Loucy (cell line): ENCODE data around the gene KRTCAP2.

ENCODE experiments used
- CTCF ChIP-seq: fragments of 200-600 bp; sonication (generic); conservative IDR thresholded peaks from 2 replicates; pipeline ENCODE4 v1.5.1; 2014; ENCODE audit warnings: mild to moderate bottlenecking, antibody characterized with exemption, low read length
- EZH2phosphoT487 ChIP-seq: fragments of 200-600 bp; IDR thresholded peaks from 2 replicates; pipeline ENCODE4 v1.6.1; 2018; ENCODE audit warnings: antibody characterized with exemption, mild to moderate bottlenecking, moderate library complexity, borderline replicate concordance

GRCh38 chr1:155139895-155140629, 33.0 kb downstream of the KRTCAP2 start, which contains the start of gene DPM3:
- TF ChIP-seq CTCF, result no peak
- TF ChIP-seq EZH2phosphoT487, result no peak
